SH-SY5Y (cell line): ENCODE measurements around the gene FLNB.

Experiments used
- GATA2 ChIP-seq: IDR thresholded peaks from 2 replicates; pipeline ENCODE4 v1.6.1; 2011; ENCODE audit warnings: mild to moderate bottlenecking, low read depth, low read length
- GATA3 ChIP-seq: IDR thresholded peaks from 2 replicates; pipeline ENCODE4 v1.6.1; 2011; ENCODE audit warnings: low read depth, mild to moderate bottlenecking, low read length, moderate library complexity

GRCh38 chr3:58001086-58001467, 7.1 kb upstream of the FLNB start:
- no peak for TF ChIP-seq GATA3
- TF ChIP-seq GATA2 = no peak
